Osteocyte (in vitro differentiated cells): ENCODE results near the gene CTIF. TPM values are rescaled to one million over a fixed set of nuclear protein-coding genes. Genes with fewer than 3 reads are reported as not detected.

ENCODE experiments used
- DNase-seq: peaks from one replicate; pipeline ENCODE4 v3.0.0; 2021; ENCODE audit warnings: mixed read lengths; ENCODE audit not compliant: unreplicated experiment; ENCODE audit errors: extremely low spot score
- H3K27ac Mint-ChIP-seq: one replicate; pipeline ENCODE4 v1.8.0; 2021; ENCODE audit warnings: mild to moderate bottlenecking, mixed read lengths; ENCODE audit not compliant: unreplicated experiment
- H3K27me3 Mint-ChIP-seq: one replicate; pipeline ENCODE4 v1.8.0; 2021; ENCODE audit warnings: mixed read lengths; ENCODE audit not compliant: unreplicated experiment
- H3K36me3 Mint-ChIP-seq: one replicate; pipeline ENCODE4 v1.8.0; 2021; ENCODE audit warnings: mixed read lengths; ENCODE audit not compliant: unreplicated experiment
- H3K4me1 Mint-ChIP-seq: one replicate; pipeline ENCODE4 v1.8.0; 2021; ENCODE audit warnings: mixed read lengths; ENCODE audit not compliant: unreplicated experiment
- H3K4me3 Mint-ChIP-seq: one replicate; pipeline ENCODE4 v1.8.0; 2021; ENCODE audit warnings: mild to moderate bottlenecking, moderate library complexity, mixed read lengths; ENCODE audit not compliant: unreplicated experiment
- H3K9me3 Mint-ChIP-seq: one replicate; pipeline ENCODE4 v1.8.0; 2021; ENCODE audit warnings: mixed read lengths; ENCODE audit not compliant: unreplicated experiment
- total RNA-seq: library from RNA; stranded (reverse); gene quantifications from 2 replicates; pipeline ENCODE4 v1.2.1, GENCODE V29; 2021
- TF ChIP-seq, protein P1 (sequence below): fragments of 200-600 bp; sonication (generic); IDR thresholded peaks from 2 replicates; pipeline ENCODE4 v1.5.0; 2021; ENCODE audit warnings: antibody characterized with exemption, mild to moderate bottlenecking, moderate library complexity

The CTIF gene
- total RNA-seq, 1 donor from 2014 or later, result 172 TPM

GRCh38 chr18:48668466-48669179 is 129.8 kb downstream of the CTIF start:
- peaks cover 41% of the 10 kb centered on the region for H3K36me3 Mint-ChIP-seq
- TF ChIP-seq, protein P1, sequence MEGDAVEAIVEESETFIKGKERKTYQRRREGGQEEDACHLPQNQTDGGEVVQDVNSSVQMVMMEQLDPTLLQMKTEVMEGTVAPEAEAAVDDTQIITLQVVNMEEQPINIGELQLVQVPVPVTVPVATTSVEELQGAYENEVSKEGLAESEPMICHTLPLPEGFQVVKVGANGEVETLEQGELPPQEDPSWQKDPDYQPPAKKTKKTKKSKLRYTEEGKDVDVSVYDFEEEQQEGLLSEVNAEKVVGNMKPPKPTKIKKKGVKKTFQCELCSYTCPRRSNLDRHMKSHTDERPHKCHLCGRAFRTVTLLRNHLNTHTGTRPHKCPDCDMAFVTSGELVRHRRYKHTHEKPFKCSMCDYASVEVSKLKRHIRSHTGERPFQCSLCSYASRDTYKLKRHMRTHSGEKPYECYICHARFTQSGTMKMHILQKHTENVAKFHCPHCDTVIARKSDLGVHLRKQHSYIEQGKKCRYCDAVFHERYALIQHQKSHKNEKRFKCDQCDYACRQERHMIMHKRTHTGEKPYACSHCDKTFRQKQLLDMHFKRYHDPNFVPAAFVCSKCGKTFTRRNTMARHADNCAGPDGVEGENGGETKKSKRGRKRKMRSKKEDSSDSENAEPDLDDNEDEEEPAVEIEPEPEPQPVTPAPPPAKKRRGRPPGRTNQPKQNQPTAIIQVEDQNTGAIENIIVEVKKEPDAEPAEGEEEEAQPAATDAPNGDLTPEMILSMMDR, result no peak
- DNase-seq, result no peak
- H3K27ac Mint-ChIP-seq, result peak overlapping the region; percentile 52
- no peak overlapping the region for H3K4me3 Mint-ChIP-seq
- peaks cover 2% of the 10 kb centered on the region for H3K4me1 Mint-ChIP-seq
- H3K9me3 Mint-ChIP-seq, result peaks cover 17% of the 10 kb centered on the region
- no peaks in the 10 kb centered on the region for H3K27me3 Mint-ChIP-seq

GRCh38 chr18:48669180-48669675 is 130.4 kb downstream of the CTIF start:
- Mint-ChIP-seq H3K27ac (no peak overlapping the region), H3K9me3 (peaks cover 17% of the 10 kb centered on the region), H3K4me1 (peaks cover under 1% of the 10 kb centered on the region), H3K27me3 (no peaks in the 10 kb centered on the region), H3K4me3 (no peak overlapping the region), H3K36me3 (peaks cover 41% of the 10 kb centered on the region)
- TF ChIP-seq, protein P1, result no peak
- DNase-seq, result no peak

DNA sequence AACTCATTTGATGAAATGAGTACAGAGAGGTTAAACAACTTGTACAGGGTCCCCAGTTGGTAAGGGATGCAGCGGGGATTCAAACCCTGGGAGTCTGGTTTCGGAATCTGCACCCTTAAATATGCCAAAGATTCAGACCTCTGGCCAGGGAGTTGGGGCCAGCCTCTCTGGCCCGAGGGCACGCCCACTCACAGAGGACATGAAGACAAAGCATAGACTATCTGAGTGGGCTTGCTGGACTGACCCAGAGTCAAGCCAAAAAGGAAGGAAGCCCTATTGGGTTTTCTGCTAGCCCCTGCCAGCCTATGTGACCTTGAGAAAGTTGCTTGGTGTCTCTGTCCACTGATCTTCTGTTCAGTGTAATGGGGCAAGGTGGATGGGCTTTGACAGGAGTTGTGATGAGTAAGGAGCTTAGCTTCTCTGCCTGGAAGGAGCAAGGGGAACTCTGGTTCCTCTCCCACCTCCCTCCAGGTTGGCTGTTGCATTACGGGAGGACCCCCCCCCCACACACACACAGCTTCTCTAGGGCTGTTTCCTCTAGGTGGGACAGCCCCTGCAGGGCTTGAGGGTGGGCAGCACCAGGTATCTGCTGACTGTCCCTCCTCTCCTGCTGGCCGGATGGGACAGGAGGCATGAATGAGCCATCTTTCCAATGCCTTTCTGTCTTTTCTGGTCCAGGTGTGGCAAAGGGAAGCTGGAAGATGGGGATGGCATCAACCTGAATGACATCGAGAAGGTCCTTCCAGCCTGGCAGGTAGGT is 131.3 kb downstream of the CTIF start:
- DNase-seq, result no peak
- Mint-ChIP-seq H3K9me3 (peaks cover 17% of the 10 kb centered on the region), H3K4me1 (peaks cover 1% of the 10 kb centered on the region), H3K4me3 (no peak overlapping the region), H3K27me3 (no peaks in the 10 kb centered on the region), H3K27ac (no peak overlapping the region), H3K36me3 (peaks cover 41% of the 10 kb centered on the region)
- TF ChIP-seq, protein P1, result no peak

DNA sequence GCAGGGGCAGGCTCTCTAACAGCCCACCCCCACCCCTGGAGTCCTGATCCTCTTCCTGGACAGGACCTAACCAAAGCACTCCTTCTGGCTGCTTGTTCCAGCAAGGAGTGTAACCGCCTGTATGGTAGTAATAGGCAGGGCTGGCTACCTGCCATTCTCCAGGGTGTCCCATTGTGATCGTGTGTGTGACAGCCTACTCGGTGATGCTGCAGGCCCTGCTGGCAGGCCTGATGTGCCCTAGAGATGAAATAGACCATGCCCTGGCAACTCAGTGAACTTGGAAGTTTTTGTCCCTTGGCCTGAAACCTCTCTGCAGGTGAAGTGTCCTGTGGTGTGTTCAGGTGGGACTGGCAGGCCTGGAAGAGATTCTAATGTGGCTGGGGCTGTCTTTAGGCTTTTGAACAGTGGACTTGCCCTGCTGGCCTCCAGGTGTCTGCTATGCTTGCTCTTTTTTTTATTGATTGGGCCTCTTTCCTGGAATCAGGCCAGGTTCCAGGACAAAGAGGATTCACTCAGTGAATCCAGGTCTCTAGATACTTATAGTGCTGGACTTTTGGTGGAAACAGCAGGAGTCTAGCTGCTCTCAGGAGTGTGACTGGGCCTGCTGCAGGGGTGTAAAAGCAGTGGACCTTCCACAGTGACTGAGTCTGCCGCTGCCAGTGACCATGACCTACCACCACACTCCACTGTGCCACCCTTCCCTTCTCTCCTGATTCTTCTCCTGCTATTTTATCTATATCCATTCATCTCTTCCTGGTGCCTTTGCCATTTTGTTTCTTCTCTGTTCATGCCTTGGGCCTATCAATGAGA is 132.1 kb downstream of the CTIF start:
- H3K36me3 Mint-ChIP-seq, result peaks cover 33% of the 10 kb centered on the region
- H3K4me1 Mint-ChIP-seq, result peaks cover 4% of the 10 kb centered on the region
- H3K9me3 Mint-ChIP-seq, result peaks cover 10% of the 10 kb centered on the region
- TF ChIP-seq, protein P1, result no peak
- H3K4me3 Mint-ChIP-seq, result no peak overlapping the region
- no peaks in the 10 kb centered on the region for H3K27me3 Mint-ChIP-seq
- H3K27ac Mint-ChIP-seq, result no peak overlapping the region
- no peak for DNase-seq
